HG02798 (cell line): ENCODE results near the gene KLRK1.
A peak's percentile ranks its signal among the peaks of the same experiment; 100 is the strongest.
"Not testable (repeated sequence)": the region's sequence is repeated elsewhere in the genome, so short reads cannot be mapped to it uniquely, and the experiment has no call there.

Source experiments
- ATAC-seq: cut with Tn5 transposase; IDR thresholded peaks from one replicate; pipeline ENCODE4 v1.9.1; 2021; ENCODE audit warnings: mild to moderate bottlenecking; ENCODE audit not compliant: unreplicated experiment, poor library complexity

Gene KLRK1

DNA sequence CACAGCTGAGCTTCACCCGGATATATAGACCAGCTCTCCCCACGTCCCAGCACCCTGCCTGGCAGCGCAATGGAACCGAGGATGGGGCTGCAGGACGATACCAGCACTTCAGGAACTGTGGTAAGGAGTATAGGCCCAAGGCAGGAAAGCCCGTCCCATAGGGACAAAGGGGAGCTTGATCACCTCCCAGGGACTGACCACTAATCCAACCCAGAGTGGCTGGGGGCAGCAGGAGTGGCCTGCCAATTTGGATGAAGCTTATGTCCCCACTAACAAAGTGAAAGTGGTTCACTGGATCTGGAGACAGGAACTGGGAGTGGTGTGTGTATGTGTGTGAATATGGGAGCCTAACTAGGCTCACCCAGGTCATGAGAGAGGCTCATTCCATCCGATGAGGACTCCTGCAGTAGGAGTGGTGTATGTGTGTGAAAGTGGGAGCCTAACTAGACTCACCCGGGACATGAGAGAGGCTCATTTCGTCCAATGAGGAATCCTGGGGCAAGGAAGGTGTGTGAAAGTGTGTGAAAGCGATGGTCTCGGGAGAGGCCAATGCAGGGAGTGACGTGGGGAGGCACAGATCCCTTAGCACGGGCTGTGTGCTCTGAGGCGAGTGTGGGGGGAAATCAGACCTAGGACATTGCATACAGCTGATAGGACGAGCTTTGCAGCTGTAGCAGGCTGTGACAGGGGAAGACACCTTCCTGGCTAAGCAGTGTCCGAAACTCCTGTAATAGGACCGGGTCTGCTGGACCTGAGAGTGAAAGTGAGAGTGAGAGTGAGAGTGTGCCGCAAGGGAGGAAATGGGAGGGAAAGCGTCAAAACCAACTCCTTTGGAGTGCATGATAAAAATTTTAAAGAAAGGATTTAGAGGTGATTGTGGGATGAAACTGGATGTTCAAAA lies 25.7 kb downstream of the KLRK1 start:
- peak; percentile 85 for ATAC-seq

DNA sequence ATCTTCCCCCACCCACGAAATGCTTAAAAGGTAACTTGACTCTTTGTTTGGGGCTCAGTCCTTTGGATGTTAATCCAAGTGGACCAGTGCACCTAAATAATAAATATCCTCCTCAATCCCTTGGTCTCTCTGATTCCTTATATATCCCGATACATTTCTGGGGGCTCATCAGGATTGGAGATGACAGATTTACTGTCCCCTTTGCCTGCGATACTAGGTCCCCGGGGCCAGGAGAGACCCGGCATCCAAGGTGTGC lies 26.3 kb downstream of the KLRK1 start:
- no peak for ATAC-seq

DNA sequence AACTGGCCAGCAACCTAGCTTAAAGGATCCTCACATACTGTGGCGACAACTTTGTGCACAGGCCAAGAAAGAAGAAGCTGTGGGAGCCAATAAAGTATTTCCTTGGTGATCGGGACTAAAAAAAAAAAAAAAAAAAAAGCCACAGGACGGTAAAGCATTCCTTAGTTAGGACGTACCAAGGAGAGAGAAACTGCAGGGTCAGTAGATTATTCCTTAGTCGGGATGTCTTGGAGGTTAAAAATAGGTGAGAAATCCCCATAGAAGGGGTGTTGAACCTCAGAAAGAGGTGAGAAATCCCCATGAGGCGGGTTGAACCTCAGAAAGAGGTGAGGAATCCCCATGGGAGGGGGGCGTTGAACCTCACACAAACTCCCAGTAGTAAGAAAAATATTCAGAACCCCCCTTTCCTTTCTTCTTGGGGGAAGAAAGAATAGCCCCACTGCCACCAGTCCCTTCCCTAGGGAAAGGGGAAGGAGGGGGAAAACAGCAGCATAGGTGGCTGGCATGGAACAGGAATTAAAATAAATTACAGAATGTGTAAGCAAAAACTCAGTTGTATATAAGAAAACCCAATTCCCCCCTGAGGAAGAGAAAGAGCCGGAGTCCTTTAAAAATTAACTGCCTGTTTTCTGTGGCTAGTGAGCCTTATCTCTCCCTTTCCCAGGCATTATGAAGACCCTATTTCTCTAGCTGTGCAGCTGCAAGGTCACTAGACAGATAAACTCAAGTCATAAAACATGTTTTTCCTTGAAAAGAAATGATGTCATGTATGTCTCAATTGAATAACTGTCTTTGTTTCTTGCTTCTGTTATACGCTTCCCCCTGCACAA lies 26.8 kb downstream of the KLRK1 start:
- ATAC-seq = no peak

DNA sequence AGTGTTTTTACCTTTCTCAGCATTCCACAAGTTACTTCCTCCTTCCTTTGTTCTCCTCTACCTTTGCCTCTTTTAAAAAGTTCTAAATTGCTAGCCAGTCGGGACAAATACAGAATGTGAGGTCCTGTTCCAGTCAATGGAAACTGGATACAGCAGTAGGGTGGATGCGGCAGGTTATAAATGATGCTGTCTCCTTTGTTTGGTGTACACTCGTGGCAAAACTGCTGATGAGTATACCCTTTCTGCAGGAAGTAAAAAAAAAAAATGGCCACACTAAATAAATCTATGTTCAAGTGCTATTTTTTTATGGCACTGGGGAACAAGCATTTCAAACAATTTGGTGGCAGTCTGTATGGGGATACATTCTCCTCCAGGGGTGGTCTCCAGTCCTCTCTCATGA lies 27.5 kb downstream of the KLRK1 start:
- ATAC-seq = no peak

DNA sequence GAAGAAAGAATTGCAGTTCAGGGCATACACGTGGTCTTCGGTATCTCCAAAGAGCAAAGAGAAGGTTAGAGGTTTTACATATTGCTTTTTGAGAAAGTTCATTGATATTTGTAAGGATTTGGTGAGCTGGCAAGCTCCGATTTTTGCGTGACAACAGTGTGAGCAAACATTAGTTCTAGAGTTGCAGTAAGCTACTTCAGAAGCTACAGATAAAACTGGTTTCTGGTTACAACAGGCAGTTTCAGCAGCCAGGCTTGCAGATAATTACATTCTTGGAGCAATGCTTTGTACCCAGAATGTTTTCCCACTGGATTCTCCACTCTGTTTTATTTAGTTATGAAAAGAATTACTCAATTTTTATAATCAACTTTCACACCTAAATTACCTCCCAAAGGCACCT lies 28.2 kb downstream of the KLRK1 start:
- ATAC-seq = no peak

DNA sequence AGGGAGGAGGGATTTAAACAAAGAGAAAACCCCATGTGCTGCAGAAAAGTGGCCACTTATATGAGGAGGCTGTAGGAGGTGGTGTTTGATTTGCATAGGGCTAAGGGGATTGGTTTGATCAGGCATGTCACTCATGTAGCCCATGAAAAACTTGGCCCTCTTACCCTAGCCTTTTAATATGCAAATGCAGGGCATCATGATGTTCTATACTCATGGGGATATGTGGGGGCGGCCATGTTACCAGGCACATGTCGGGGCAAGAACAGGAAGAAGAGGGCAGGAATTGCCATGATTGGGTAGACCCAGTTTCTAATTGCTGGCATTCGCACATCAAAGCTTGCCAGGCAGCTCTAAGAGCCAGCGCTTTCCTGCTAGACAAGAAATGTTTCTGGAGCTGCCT lies 28.8 kb downstream of the KLRK1 start:
- no peak for ATAC-seq

DNA sequence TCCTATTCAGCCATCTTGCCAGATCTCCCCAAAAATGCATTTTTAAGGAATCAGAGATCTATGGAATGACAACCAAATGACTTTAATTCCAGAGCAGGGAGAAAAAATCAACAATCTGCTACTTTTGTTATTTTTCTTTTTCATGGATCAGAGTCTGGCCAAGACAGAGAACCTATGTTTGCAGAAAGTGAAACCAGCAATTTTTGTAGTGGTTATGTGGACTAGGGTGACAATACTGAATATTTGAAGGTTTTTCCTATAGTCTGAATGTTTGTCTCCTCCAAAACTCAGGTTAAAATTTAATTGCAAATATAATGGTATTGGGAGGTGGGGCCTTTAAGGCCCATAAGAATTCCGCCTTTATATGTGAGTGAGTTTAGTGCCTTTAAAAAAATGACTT lies 30.9 kb downstream of the KLRK1 start:
- ATAC-seq = no peak

DNA sequence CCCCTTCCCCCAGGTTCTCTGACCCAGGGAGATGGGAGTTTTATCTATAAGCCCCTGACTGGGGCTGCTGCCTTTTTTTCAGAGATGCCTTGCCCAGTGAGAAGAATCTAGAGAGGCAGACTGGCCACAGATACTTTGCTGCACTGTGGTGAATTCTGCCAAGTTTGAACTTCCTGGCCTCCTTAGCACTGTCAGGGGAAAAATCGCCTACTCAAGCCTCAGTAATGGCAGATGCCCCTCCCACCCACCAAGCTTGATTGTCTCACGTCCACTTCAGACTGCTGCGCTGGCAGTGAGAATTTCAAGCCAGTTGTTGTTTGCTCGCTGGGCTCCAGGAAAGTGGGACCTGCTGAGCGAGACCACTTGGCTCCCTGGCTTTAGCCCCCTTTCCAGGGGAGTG lies 31.7 kb downstream of the KLRK1 start:
- ATAC-seq = no peak

DNA sequence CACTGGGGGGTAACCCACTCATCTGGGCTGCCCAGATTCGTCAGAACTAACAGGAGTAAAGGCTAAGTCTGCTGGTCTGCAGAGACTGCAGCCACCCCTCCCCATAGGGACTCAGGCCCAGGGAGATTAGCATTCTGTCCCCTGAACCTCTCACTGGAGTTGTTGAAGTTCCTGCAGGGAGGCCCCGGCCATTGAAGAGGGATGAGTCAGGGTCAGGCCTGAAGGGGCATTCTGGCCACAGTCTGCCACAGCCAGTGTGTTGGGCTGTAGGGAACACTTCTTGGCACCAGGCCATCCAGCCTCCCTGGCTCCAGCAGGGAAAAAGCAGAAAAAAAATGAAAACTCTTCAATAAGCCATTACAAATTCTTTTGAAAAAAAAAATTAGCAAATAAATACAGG lies 35.3 kb downstream of the KLRK1 start:
- ATAC-seq = no peak

DNA sequence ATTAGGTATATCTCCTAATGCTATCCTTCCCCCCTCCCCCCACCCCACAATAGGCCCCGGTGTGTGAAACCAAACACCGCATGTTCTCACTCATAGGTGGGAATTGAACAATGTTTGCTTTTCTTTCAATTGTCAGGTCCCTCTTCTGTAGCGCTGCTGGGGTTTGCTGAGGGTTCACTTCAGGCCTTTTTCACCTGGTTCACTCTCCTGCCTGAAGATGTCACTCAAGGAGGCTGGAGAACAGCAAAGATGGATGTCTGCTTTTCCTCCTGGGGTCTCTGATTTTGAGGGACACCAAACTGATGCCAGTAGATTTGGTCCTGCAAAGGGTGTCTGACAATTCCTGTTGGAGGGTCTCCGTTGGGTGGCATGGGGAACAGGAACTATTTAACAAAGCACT lies 35.8 kb downstream of the KLRK1 start:
- no peak for ATAC-seq

DNA sequence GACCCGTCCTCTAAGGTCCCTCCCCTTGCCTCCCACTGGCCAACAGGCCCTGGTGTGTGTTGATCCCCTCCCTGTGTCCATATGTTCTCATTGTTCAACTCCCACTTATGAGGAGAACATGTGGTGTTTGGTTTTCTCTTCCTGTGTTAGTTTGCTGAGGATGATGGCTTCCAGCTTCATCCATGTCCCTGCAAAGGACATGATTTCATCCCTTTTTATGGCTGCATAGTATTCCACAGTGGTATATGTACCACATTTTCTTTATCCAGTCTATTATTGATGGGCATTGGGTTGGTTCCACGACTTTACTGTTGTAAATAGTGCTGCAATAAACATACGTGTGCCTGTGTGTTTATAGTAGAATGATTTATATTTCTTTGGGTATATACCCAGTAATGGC lies 38.4 kb downstream of the KLRK1 start:
- not testable (repeated sequence) for ATAC-seq

DNA sequence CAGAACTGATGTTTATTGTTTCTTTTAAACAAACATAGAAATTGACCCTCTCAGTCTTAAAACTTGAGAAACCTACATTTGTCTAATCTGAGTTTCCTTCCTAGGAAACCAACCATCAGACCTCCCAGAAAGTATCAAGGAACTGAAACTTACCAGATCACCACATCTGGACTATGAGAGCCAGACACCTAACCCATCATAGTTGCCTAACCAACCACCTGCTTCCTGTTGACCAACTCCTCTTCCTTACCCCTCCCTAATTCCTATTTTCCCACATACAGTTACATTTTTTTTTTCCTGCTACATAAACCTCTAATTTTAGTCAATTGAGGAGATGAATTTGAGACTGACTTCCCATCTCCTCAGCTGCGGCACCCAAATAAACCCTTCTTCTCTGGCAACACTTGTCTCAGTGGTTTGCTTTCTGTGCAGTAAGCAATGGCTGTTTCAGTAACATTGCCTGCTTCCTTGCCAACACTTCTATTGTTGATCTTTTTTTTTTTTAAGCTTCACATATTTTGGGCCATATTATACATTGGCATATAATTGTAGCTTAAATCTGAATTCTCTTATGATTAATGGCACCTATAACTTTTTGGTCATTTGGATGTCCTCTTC lies 47.8 kb downstream of the KLRK1 start:
- no peak for ATAC-seq

DNA sequence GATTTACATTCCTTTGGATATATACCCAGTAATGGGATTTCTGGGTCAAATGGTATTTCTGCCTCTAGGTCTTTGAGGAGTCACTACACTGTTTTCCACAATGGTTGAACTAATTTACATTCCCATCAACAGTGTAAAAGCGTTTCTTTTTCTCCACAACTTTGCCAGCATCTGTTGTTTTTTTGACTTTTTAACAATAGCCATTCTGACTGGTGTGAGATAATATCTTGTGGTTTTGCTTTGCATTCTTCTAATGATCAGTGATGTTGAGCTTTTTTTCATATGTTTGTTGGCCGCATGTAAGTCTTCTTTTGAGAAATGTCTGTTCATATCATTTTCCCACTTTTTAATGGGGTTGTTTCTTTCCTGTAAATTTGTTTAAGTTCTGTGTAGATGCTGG lies 48.9 kb downstream of the KLRK1 start:
- ATAC-seq = not testable (repeated sequence)

DNA sequence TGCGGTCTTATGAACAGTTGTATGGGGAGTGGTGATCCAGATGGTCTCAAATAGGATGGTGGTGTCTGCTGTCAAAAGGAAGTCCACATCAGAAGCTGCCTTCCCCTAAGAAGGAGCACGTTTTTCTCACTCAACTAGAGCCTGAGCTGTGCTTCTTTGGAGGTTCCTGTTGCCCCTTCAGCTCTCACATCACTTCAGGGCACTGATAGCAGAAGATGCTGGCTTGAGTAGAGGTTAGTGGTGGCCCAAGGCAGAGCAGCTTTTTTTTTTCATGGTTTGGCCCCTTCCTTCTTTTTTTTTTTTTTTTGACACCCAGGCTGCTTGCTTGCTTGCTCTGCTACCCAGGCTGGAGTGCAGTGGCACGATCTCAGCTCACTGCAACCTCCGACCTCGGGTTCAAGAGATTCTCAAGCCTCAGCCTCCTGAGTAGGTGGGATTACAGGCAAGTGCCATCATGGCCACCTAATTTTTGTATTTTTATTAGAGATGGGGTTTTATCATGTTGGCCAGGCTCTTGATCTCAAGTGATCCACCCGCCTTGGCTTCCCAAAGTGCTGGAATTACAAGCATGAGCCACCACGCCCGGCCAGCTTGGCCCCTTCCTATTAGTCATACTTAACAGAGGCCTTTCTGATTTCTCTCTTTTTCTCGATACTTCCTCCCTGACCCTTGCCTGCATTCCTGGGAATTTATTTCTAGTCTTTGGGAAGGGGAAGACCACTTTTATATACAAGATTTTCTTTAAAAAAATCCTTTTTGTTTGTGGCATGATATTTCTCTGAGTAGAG lies 50.6 kb downstream of the KLRK1 start:
- ATAC-seq = no peak

DNA sequence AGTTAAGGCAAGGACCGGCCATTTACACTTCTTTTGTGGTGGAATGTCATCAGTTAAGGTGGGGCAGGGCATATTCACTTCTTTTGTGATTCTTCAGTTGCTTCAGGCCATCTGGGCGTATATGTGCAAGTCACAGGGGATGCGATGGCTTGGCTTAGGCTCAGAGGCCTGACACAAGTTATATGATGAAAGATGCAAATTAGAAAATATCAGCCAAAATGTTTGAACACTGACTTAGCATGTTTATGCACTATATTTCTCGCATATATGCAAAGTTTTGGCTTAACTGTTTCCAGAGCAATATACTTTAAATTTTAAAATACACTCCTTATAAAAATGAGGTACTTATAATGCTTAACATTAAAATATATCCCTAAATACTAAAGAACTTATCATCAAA lies 51.4 kb downstream of the KLRK1 start:
- ATAC-seq = not testable (repeated sequence)

DNA sequence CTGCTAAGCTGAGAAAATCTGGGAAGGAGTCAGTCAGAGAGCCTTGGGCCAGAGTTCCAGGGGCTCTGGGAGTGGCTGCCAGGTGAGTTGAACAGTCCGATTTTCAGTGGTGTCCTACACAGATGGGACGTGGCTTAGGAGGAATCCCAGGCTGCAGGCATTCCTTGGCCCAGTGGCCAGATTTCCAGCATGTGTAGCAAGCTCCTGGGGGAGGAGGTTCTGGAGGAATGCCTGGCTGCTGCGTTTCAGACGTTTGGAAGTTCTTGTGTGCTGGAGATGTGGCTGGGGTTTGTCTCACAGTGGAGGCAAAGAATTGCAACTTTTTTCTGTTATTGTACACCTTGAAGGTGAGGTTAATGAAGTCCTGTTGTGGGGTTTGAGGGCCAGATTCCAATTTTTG lies 53.6 kb downstream of the KLRK1 start:
- ATAC-seq = not testable (repeated sequence)

DNA sequence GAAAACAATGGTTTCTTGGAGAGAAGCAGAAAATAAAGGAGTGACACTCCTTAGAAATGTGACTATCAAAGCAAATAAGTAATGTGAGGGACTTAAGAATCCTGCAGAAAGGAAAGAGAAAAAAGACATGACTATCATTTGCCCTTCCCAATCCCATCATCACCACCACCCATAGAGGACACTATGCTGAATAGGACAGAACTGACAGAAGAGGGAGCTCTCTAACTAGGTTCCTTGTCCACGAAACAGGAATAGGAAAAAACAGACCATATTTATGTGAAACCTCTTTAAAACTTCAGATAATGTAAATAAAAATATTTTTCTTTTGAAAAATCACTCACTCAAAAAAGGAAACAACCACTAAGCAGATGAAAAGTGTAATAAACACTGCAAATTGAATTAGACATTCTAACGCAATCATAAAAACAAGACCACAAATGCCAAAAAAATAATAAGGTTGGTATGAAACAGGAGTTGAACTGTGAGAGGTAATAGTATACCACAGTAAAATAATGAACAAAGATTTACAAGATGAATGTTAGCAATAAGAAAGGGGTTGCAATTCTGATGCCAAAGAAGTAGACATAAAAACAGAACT lies 58.1 kb downstream of the KLRK1 start:
- no peak for ATAC-seq

DNA sequence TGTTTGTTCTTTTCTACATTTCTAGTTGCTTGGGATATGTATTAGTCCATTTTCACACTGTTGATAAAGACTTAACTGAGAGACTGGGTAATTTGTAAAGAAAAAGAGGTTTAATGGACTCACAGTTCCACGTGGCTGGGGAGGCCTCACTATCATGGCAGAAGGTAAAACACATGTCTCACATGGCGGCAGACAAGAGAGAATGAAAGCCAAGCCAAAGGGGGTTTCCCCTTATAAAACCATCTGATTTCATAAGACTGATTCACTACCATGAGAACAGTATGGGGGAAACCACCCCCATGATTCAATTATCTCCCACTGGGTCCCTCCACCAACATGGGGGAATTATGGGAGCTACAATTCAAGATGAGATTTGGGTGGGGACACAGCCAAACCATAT lies 61.1 kb downstream of the KLRK1 start:
- not testable (repeated sequence) for ATAC-seq
